Transverse colon (tissue), 4 donors: Measurements from ENCODE around the gene SPATA24. TPM values are rescaled to one million over a fixed set of nuclear protein-coding genes. Genes with fewer than 3 reads are reported as not detected.

ENCODE experiments used
- DNase-seq: peaks from one replicate; pipeline ENCODE4 v3.0.0-alpha.2; 2019
- H3K27ac ChIP-seq, 4 donors: fragments of 200-600 bp; sonication (generic); 2 replicates each; pipeline ENCODE4 v1.5.1; 2016 to 2018; ENCODE audit warnings: inconsistent platforms in 4 of 4
- H3K27me3 ChIP-seq: fragments of 200-600 bp; sonication (generic); 2 replicates; pipeline ENCODE4 v1.5.1; 2017; ENCODE audit warnings: inconsistent platforms
- H3K36me3 ChIP-seq, 4 donors: fragments of 200-600 bp; sonication (generic); 2 replicates each; pipeline ENCODE4 v1.5.1; 2017 to 2019; ENCODE audit warnings: inconsistent platforms in 4 of 4
- H3K4me1 ChIP-seq, 4 donors: fragments of 200-600 bp; sonication (generic); 2 replicates each; pipeline ENCODE4 v1.5.1; 2017 to 2020; ENCODE audit warnings: inconsistent platforms in 4 of 4
- H3K4me3 ChIP-seq, 4 donors: fragments of 200-600 bp; sonication (generic); 1 replicate in 1 of 4; 2 replicates in 3 of 4; pipeline versions ENCODE4 v1.5.1 to v1.6.1; 2017 to 2019; ENCODE audit warnings: inconsistent platforms in 4 of 4
- H3K9me3 ChIP-seq, 2 donors: fragments of 200-600 bp; sonication (generic); 2 replicates each; pipeline ENCODE4 v1.5.1; 2017 to 2019; ENCODE audit warnings: inconsistent platforms in 2 of 2
- EP300 ChIP-seq: sonication (generic); formaldehyde crosslinking; IDR thresholded peaks from one replicate; pipeline ENCODE4 v1.6.1; 2017; ENCODE audit warnings: antibody characterized with exemption, low read depth
- POLR2A ChIP-seq: fragments of 450-650 bp; IDR thresholded peaks from one replicate; pipeline ENCODE4 v1.6.1; 2016; ENCODE audit warnings: antibody characterized with exemption, mild to moderate bottlenecking, moderate library complexity
- POLR2AphosphoS5 ChIP-seq, 3 donors: sonication (generic); formaldehyde crosslinking; IDR thresholded peaks; one replicate each; pipeline ENCODE4 v1.6.1; 2016; ENCODE audit warnings: antibody characterized with exemption in 3 of 3
- WGBS, 2 donors: methylation state at CpG; one replicate each; pipeline ENCODE4 v1.1.5; 2018; ENCODE audit warnings: low coverage in 1 of 2; 5-methylcytosine and 5-hydroxymethylcytosine counted together
- in situ Hi-C, 4 donors: fragments of 200-750 bp; cut with MboI; loops; one replicate each; pipeline versions ENCODE4 v1.15.0 to v1.15.1; 2017; ENCODE audit warnings: low sequenced_read_pairs in 3 of 4, low pct_ligation_motif_present in 1 of 4, low pct_unique_long_range_greater_than_20kb in 1 of 4
- intact Hi-C: fragments of 100-400 bp; cut with DNase I; formaldehyde crosslinking; loops from one replicate; pipeline ENCODE4 v1.15.1; 2023; ENCODE audit warnings: low total_unique reads
- total RNA-seq, 4 donors: library from RNA; depleted of rRNA; stranded (reverse); fragments of >200 nt; gene quantifications; one replicate each; pipeline ENCODE4 v1.1.0, GENCODE V29; 2016
- TF ChIP-seq, protein P1 (sequence below), 5 experiments: fragments of 200-600 bp in 3 of 5; fragments of 450-650 bp in 2 of 5; sonication (generic) in 3 of 5; IDR thresholded peaks; 1 replicate in 2 of 5; 2 replicates in 3 of 5; pipeline ENCODE4 v1.5.1; 2016 to 2017; ENCODE audit warnings: antibody characterized with exemption in 5 of 5, inconsistent platforms in 3 of 5, mild to moderate bottlenecking in 2 of 5, moderate library complexity in 1 of 5

SPATA24 gene, protein sequence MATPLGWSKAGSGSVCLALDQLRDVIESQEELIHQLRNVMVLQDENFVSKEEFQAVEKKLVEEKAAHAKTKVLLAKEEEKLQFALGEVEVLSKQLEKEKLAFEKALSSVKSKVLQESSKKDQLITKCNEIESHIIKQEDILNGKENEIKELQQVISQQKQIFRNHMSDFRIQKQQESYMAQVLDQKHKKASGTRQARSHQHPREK
- total RNA-seq: 1 to 10 TPM in 2 of 4 donors, not detected in 2; 3.0 TPM

DNA sequence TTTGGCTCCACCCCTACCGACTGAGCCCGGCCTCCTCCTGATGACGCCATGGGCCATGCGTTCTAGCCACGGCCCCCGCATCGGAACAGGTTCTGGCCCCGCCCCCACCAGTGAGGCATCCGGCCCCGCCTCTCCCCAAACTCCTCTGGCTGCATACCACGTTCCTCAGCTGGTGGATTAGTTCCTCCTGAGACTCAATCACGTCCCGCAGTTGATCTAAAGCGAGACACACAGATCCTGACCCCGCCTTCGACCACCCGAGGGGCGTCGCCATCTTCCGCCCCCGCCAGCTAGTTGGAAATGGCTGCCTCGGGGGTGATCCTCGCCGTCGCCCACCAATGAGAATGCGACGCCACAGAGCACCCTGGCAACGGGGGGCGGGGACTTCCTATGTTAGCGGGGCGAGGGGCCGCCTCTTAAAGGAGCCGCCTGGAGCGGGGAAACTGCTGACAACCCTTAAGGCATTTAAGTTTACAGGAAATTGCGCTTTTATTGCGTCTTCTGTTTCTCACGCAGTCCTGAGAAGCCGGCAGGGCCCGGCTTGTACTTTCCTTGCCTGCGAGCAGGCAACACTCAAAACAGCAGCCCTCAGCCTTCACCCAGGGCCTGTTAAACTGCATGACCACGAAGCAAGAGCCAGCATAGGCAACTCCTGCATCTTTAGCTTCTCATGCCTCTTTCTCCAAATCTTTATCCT lies at the start of gene SPATA24:
SPATA24 (minus strand) TSS at position 303 of the 697 bp plus-strand sequence; CDS start at position 274, 29 bp downstream.
- DNase-seq: peak; percentile 98
- Histone ChIP-seq H3K4me3 (peak within 1 kb of the TSS; percentile 15 to 60 (median 44)), H3K27ac (peak within 1 kb of the TSS; percentile 86 to 93 (median 90)), H3K36me3 (no peaks in the 10 kb centered on the region), H3K9me3 (no peaks in the 10 kb centered on the region), H3K27me3 (no peaks in the 10 kb centered on the region), H3K4me1 (peaks cover 5 to 16% (median 12%) of the 10 kb centered on the region in 4 donors)
- in situ Hi-C loops (no loop called here), intact Hi-C loops (no loop called here)
- peak; percentile 51 to 63 (median 56) for TF ChIP-seq POLR2AphosphoS5 (IDR thresholded peaks at IDR 0.05)
- no peak for TF ChIP-seq EP300
- TF ChIP-seq, protein P1, sequence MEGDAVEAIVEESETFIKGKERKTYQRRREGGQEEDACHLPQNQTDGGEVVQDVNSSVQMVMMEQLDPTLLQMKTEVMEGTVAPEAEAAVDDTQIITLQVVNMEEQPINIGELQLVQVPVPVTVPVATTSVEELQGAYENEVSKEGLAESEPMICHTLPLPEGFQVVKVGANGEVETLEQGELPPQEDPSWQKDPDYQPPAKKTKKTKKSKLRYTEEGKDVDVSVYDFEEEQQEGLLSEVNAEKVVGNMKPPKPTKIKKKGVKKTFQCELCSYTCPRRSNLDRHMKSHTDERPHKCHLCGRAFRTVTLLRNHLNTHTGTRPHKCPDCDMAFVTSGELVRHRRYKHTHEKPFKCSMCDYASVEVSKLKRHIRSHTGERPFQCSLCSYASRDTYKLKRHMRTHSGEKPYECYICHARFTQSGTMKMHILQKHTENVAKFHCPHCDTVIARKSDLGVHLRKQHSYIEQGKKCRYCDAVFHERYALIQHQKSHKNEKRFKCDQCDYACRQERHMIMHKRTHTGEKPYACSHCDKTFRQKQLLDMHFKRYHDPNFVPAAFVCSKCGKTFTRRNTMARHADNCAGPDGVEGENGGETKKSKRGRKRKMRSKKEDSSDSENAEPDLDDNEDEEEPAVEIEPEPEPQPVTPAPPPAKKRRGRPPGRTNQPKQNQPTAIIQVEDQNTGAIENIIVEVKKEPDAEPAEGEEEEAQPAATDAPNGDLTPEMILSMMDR (IDR thresholded peaks at IDR 0.05): no peak
- peak; percentile 50 for TF ChIP-seq POLR2A
- WGBS, 2 donors: 0 to 1% methylated on average over 7 to 24 of the region's 41 CpGs

DNA sequence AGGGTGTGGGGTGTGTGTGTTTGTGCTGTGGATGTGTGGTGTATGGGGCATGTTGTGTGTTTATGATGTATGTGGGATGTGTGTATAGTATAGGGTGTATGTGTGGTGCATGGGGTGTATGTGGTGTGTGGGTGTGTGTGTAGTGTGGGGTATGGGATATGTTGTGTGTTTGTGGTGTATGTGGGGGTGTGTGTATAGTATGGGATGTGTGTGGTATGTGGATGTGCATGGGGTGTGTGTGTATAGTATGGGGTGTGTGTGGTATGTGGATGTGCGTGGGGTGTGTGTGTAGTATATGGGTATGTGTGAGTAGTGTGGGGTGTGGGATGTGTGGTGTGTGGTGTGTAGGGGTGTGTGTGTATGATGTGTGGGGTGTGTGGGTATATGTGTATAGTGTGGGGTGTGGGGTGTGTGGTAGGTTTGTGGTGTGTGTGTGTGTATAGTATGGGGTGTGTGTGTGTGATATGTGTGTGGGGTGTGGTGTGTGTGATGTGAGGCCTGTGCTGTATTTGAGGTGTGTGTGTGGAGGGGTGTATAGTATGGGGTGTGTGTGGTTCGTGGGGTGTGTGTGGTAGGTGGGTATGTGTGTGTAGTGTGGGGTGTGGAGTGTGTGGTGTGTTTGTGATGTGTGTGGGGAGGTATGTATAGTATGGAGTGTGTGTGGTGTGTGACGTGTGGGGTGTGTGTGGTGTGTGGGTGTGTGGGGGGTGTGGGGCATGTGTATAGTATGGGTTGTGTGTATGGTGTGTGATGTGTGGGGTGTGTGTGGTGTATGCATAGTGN lies 48.2 kb upstream of the SPATA24 start:
- in situ Hi-C loops: no loop called here
- TF ChIP-seq EP300: no peak
- TF ChIP-seq POLR2AphosphoS5 (IDR thresholded peaks at IDR 0.05): no peak
- TF ChIP-seq, protein P1 (IDR thresholded peaks at IDR 0.05): no peak
- TF ChIP-seq POLR2A: no peak
- H3K27me3 ChIP-seq: no peaks in the 10 kb centered on the region

DNA sequence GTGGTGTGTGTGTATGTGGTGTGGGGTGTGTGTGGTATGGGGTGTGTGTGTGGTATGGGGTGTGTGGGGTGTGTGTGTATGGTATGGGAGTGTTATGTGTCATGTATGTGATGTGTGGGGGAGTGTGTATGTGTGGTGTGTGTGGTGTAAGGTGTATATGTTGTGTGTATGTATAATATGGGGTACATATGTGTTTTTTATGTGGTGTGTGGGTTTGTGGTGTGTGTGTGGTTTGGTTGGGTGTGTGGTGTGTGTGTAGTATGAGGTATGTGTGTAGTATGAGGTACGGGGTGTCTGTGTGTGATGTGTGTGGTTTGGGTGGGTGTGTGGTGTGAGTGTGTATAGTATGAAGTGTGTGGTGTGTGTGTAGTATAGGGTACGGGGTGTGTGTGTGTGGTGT lies 47.3 kb upstream of the SPATA24 start:
- H3K9me3 ChIP-seq: no peaks in the 10 kb centered on the region
- TF ChIP-seq EP300 (no peak), POLR2A (no peak), POLR2AphosphoS5 (IDR thresholded peaks at IDR 0.05) (no peak)
- TF ChIP-seq, protein P1 (IDR thresholded peaks at IDR 0.05): no peak
- H3K4me3 ChIP-seq: no peak overlapping the region
- DNase-seq: no peak
- H3K27ac ChIP-seq: no peak overlapping the region
- no peaks in the 10 kb centered on the region for H3K27me3 ChIP-seq
- no peaks in the 10 kb centered on the region for H3K36me3 ChIP-seq
- no peaks in the 10 kb centered on the region for H3K4me1 ChIP-seq
- 88 to 100% methylated on average over 2 of the region's 2 CpGs for WGBS, 2 donors
- intact Hi-C loops: no loop called here
- in situ Hi-C loops: no loop called here

More for the DNA sequence above, 48.2 kb upstream of the SPATA24 start:
- Histone ChIP-seq H3K4me1 (no peaks in the 10 kb centered on the region), H3K27ac (no peak overlapping the region), H3K4me3 (no peak overlapping the region), H3K9me3 (no peaks in the 10 kb centered on the region), H3K36me3 (no peaks in the 10 kb centered on the region)
- DNase-seq: no peak
- 79 to 90% methylated on average over 3 of the region's 3 CpGs for WGBS, 2 donors
- intact Hi-C loops: no loop called here
